Stimulated activated CD4-positive, alpha-beta T cell treated with anti-CD3 and anti-CD28 coated beads, TNF-alpha, amount 100 ng/mL, for 48 hours (primary cell): Measurements from ENCODE around the gene PSD2.
"Not testable (repeated sequence)": the region's sequence is repeated elsewhere in the genome, so short reads cannot be mapped to it uniquely, and the experiment has no call there.

ENCODE experiments used
- DNase-seq, 3 donors: peaks; one replicate each; pipeline ENCODE4 v3.0.0-alpha.2; 2020; ENCODE audit warnings: low read depth in 3 of 3

Gene PSD2

DNA sequence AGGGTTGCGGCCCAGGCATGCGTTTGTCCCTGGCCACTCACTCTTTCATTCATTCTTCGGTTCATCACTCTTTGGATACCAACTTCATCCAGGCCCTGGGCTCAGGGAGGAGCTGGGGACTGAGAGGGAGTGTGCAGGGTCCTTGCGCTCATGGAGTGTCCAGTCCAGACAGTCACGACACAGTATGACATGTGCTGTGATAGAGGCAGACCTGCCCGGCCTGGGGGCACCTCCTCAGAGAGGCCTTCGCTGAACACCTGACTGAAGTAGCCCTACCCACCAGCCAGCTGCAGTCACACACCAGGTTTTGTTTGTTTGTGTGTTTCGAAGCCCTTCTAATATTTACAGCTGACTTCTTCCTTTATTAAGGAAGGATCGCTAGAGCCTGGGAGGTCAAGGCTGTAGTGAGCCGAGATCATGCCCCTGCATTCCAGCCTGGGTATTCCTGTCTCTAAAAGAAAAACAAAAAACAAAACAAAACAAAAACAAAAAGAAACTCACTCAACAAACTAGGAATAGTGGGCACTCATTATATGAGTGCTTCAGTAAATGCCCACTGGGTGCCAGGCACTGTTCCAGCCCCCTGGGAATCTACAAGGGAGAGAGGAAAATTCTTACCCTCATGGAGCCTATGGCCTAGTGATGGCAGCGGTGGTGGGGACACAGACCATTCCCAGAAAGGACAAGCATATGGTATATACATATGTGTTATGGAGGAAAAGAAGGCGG is 6.3 kb upstream of the PSD2 start:
- DNase-seq, result no peak

DNA sequence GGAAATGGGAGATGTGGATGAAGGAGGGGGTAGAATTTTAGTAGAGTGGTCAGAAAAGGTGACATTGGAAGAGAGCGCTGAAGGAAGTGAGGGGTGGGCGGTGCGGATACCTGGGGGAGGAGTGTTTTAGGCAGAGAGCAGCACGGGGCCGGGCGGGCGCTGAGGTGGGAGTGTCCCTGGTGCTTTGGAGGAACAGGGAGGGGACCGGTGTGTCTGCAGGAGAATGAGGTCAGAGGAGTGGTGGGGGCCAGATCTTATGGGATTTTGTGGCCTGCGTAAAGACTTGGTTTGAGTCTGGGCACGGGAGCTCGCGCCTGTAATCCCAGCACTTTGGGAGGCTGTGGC is 5.8 kb upstream of the PSD2 start:
- no peak for DNase-seq

DNA sequence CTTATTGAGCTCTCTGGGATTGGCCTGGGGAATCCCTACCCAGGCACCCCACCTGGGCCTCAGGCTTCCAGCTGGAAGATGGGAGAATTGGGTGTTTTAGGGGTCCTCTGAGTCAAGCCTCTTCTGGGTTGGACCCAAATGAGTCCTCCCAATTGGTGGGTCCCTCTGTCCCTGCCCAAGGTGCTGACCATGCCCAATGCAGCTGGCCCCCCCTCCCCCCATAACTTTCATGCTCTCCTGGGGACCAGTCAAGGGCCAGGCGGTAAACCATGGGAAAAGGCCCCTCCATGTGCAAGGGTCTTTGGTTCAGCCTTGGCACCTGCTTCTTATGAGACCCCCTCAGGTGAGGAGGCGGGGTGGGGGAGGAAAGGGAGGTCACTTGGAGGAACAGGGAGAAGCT is 3.4 kb upstream of the PSD2 start:
- DNase-seq, result no peak

GRCh38 chr5:139792655-139793054 is 3.0 kb upstream of the PSD2 start:
- DNase-seq, result not testable (repeated sequence)

DNA sequence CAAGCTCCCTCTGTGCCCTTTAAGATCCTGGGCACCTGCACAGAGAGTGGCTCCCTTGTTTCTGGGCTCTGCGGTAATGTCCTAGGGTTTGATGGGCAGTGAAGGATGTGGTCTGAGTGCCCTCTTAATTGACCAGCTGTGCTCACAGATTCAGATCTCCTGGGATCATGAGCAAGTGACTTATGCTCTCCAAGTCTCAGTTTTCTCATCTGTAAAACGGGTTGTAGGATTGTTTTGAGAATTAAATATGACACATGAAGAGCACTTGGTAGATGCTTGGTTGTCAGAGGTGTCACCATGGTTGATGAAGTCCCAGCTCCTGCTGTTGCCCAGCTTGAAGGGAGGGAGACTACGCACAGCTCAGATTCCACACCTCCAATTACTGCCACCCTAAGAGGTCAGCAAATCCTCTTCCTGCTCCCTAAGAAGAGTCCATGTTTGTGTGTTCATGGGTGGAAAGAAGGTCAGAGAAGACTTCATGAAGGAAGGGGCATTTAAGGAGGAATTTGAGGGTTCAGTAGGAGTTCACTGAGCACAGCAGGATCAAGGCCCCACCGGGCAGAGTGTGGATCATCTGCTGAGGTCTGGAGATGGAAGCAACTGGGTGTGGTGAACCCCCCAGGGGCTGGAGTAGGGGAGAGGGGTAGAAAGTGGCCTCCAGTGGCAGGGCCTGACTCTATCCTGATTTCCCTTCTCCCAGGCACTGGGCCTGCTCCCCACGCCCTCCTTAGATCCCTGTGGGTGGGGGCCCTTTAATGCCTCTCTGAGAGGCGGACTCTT is 1.4 kb upstream of the PSD2 start:
- DNase-seq, result no peak

DNA sequence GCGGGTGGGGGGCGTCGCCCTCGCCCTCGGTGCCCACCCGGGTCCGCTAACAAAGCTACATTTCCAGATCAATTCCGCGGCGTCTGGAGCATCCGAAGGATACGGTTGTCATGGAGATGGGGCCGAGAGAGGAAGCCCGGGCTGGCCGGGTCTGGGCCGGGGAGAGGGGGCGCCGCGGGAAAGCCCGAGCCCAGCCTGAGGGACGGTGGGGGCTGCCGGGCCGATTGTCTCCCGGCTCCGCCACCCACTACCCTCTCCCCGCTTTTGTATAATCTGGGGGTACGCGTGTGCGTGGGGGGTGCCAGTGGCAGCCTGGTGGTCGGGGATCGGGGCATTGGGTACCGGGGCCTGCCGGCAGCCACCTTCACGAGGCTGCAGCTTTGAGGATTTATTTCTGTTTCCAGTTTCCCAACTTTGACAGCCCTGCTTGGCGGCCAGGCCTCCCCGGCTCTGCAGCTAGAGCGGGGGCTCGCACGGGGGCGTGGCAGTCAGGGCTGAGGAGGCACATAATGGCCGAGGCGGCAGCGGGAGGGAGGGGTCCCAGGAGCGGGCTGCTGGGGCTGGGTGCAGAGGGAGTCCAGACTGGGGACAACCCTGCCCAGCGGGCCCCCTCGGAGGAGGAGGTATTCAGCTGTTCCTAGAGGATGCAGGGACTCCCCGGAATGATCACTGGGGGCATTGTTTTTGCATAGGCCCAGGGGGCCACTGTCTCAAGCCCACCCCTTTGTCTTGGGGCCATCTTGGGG is 626 bp downstream of the PSD2 start:
- no peak for DNase-seq

DNA sequence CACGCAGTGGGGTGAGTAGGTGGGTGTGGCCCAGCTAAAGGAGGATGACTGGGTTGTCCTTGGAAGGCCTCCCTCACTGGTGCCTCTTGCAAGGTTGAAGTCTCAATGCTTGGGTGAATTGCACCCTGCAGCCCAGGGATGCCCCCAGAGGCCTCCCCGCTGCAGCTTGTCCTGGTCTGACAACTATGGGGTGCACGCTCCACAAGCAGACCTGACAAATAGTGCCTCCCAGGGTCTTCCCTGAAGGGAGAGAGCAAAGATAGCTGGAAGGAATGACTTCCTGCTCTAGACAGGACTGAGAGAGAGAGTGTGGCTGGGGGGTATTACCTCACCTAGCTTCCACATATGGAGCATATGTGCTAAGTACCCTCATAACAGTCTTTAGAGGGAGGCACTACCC is 1.7 kb downstream of the PSD2 start:
- DNase-seq, result no peak

GRCh38 chr5:139797856-139798510 is 2.4 kb downstream of the PSD2 start:
- no peak for DNase-seq

- no peak for DNase-seq
Measured at GRCh38 chr5:139798883-139799282, 3.3 kb downstream of the PSD2 start.

GRCh38 chr5:139799359-139799758 is 3.8 kb downstream of the PSD2 start:
- no peak for DNase-seq

GRCh38 chr5:139803978-139804377 is 8.4 kb downstream of the PSD2 start:
- no peak for DNase-seq

DNA sequence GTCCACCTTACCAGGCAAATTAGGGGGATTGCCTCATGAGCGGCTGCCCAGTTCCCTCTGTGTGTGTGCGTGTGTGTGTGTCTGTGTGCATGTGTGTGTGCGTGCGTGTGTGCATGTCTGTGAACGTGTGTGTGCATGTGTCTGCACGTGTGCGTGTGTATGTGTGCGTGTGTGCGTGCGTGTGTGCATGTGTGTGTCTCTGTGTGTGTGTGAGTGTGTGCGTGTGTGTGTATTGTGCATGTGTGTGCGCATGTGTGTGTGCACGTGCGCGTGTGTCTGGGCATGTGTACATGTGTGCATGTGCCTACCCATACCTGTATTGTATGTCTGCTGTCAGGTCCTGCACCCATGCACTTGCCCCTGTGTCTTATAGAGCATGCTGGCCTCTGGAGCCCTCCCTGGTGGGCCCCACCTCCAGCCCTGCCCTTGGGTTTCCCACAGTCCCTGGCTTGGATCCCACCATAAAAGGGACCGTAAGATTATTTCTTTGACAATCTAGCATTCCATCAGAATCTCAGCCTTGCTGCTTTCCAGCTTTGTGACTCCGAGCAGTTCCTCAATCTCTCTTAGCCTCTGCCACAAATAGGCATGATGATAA is 9.3 kb downstream of the PSD2 start:
- no peak for DNase-seq

GRCh38 chr5:139805545-139805944 is 9.9 kb downstream of the PSD2 start:
- DNase-seq, result no peak

DNA sequence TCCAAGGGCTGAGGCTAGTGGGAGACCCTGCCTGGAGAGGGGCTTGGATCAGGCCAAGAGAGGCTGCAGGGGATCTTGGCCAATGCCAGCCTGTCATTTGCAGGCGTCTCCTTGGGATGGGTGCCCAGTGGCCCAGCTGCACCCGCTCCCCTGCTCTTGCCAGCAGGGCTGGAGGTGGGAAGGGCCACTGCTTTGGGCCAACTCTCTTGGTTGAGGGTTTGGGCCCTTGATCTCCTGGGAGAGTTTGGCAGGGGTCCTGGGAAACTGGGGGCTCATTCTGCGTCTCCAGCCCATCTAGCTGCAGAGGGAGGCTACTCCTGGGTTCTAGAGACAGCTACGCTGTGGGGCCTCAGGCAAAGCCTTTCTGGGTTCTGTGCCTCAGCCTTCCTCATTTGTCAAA is 10.5 kb downstream of the PSD2 start:
- no peak for DNase-seq

DNA sequence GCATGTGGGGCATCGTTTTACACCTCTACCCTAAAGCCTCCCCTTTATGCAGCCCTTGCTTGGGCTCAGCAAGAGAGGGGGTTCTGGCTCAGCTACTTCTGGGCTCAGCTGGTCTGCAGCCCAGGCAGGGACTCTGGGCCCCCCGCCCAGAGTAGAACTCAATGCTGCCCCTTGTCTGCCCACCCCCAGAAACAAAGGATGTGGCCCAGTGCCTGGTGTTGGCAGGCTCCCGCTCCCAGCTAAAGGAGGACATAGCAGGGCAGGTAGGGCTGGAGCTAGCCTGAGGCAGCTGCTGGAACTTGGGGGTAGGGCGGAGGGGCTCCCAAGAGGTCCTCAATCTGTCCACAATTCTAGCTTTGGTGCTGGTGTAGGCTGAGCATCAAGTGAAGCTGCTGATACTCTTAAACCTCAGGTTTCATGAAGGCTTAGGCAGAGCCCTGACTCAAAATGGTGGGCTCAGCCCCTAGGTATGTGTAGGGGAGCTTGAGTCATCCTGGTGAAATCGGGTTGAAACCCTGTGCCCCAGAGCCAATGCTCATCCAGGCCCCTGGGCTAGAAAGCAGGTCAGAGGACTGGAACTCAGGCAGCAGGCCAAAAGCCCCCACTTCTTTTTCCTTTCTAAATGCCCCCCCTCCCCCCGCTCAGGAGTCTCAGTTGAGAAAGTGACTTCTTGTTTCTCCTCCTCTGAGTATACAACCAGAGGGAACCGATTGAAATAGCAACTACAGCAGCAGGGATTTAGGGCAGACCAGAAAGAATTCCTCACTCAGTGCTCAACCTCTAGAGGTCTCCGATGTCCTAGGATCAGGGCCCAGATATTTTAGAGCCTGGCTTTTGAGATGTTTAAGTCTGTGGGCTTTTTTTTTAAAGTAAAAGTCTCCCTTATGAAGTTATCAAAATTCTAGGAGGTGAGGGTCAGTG is 11.4 kb downstream of the PSD2 start:
- DNase-seq, result no peak

DNA sequence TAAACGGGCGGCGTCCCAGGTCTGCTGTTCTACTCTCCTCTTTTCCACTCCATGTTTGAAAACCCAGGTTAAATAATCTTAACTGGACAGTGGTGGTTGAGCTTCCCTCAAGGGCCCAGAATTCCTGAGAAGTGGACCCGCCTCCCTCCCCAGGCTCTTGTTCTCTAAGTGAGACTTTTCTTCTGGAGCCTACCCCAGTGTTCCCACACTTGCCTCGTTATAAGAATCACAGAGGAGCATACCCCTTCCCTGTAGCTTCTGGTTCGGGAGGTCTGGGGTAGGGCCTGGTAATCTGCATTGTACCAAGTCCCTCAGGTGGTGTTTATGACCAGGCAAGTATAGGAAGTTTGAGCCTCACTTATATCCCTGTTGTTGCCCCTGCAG is 12.0 kb downstream of the PSD2 start:
- DNase-seq, result no peak

DNA sequence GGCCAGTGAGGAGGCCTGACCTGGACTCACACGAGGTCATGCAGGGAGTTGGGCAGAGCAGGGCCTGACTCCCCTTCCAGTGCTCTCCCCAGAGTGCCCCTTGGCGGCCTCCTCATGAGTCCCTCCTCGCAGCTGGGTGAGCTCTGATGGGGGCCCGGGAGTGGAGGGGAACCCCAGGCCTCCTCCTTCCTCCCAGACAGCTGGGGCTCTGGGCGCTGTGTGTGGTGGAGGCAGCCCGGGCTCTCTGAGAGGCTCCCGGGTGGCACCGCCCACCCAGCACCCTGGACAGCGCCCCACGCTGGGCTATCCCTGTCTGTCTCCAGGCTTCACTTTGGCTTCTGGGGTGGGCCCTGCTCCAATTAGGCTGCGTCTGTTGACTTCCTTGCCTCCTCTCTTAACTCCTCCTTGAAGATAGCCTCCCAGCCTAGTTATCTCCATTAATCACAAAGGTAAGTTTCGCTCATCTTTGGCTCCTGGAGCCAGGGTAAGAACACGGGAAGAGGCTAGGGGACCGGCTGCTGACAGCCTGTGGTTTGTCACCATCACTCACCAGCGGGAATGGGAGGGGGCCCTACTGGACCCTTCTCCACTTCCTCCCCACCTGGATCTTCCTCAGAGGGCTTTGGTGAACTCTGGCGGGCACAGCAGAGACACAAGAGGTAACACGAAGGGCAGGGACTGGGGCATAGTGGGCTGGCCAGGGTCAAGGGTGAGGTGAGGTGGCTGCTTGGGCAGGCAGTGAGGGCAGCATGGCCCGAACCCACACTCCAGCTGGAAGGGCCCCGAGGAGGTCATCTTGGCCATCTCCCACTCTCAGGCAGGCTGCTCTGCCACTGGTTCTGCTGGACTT is 13.1 kb downstream of the PSD2 start:
- peak in 1 of 3 donors; percentile 21 for DNase-seq

- no peak for DNase-seq
Measured at GRCh38 chr5:139809331-139809810, 13.8 kb downstream of the PSD2 start.

DNA sequence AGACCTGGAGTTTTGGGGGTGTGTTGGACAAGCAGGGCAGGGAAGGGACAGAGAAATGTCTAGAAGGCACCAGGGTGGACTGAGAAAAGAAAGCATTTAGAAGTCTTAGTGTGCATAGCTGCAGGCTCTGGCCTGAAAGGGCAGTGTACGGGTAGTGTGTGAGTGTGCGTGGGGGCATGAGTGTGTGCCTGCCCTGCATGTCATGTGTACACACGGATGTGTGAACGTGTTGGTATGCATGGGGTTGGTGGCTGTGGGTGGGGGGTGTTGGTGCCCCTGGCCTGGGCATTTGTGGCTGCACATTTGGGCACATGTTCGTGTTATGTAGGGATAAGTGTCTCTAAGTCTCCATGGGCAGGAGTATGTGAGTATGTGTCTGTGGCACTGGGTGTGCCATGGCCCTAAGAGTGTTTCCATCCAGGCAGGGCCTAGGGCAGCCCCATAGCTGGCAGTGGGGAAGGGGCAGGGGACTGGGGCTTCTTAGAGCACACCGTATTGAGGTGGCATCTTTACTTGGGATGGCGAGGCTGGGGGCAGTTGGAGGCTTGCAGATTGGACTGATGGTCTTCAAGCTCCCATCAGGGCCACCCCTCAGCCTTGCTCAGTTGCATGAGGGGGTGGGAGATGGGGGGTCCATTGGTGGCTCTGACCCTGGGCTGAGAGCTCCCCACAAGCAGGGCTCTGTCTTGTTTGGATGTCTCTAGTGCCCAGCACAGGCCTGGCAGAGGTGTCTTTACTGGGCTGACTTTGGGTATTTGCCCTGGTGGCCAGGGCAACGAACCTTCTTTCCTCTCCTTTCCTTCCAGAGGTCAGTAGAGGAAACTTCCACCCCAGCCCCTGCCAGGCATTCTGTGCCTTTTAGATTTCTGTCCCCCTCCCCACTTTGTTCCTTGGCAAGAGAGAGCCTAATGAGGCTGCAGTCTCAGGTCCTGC is 15.0 kb downstream of the PSD2 start:
- no peak for DNase-seq
